ENCODE measurements around the gene SEMA6D.
"Not testable (repeated sequence)": the region's sequence is repeated elsewhere in the genome, so short reads cannot be mapped to it uniquely, and the experiment has no call there.

SEMA6D gene

GRCh38 chr15:47718497-47719437 is 1.5 kb downstream of the SEMA6D start:
- no peak for DNase-seq (ENCODE audit: low read depth)

DNA sequence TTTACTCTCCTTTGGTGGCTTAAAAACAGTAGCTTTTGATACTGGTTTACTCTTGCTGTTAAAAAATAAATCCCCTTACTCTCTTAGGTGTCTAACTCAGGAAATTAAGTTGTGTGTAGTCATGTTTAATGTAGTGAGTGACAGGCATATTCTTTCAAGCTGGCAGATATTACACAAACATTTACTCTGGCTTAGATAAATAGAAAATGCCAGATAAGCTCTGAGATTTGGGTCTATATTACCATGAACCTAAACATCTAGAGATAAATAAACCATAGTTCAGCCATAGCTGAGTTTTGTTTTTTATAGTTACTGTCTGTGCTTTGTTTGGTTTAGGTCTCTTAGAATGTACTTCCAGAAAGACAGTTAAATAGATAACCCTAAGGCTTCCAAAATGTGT is 2.4 kb downstream of the SEMA6D start:
- DNase-seq (ENCODE audit: low read depth): no peak

DNA sequence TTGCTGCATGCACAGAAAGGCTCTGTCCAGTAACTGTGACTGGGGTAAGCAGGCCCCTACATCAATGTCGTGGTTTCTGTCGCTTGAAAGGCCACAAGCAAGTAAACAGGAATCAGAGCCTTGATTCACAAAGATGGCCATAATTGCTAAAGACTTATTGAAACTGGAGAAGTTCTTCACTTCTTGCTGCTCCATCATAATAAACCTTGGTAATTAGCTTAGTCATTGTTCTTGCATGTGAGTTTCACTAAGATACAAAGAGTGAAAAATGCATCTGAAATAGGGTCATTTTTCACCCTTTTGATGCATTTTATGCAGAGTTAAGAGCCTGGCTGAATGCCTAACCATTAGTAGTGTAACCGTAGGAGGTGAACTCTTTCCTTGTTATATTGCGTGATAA is 3.2 kb downstream of the SEMA6D start:
- DNase-seq (ENCODE audit: low read depth): no peak

DNA sequence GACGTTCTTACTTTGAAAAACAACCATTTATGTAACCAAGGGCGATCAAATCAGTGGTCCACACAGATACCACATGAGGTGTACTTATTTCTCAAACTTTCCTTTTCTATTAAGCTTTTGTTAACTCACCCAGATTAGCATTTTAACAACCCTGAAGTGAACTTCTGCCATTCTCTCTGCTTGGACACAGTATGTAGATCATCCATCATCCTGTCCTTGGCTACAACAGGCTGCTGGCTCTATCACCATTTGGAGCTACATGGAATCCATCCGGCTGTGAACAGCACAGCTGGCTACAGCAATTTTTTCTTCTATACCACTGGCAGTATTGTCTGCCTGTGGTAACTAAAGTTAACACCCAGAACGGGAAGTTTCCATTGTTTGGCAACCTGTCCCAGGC is 4.4 kb downstream of the SEMA6D start:
- no peak for DNase-seq (ENCODE audit: low read depth)

- DNase-seq (ENCODE audit: low read depth): no peak
These were observed 7.0 kb downstream of the SEMA6D start for GRCh38 chr15:47724346-47724745.

GRCh38 chr15:47725051-47725450 is 7.7 kb downstream of the SEMA6D start:
- DNase-seq (ENCODE audit: low read depth): no peak

- DNase-seq (ENCODE audit: low read depth): no peak
These were observed 8.6 kb downstream of the SEMA6D start for GRCh38 chr15:47725906-47726305.

- no peak for DNase-seq (ENCODE audit: low read depth)
These were observed 9.1 kb downstream of the SEMA6D start for GRCh38 chr15:47726399-47726823.

DNA sequence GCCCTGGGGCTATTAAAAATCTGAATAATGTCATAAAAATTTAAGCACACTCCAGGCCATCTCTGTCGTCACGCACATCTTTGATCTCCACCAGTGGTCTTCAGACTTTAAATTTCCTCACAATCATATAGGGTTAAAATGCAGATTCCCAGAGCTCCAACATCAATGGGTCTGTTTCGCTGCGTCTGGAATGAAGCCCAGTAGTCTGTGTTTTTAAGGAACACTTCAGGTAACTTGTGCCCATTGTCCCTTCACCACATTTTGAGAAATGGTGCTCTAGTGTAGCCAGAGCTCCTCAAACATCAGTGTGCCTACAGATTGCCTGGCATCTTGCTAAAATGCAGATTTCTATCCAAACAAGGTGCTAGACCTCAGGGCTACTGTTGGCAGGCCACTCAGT is 9.8 kb downstream of the SEMA6D start:
- DNase-seq (ENCODE audit: low read depth): no peak

DNA sequence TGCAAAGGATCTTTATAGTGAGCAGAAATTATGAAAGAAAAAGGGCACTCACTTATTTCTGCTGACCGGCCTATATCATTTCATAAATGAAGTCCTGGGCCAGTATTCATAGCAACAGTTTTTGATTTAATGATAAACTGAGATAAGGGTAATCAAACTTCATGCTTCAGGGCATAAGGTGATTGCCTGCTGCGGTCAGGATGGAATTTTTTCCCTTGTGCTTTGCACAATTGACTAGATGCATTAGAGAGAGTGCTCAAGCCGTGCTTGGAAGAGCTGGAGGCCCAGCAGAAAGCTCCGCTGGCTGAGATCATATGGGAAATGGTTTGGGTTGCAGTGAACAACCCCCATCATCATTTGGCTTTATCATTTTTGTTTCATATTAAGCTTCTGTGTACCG is 10.4 kb downstream of the SEMA6D start:
- no peak for DNase-seq (ENCODE audit: low read depth)

GRCh38 chr15:47728426-47728825 is 11.1 kb downstream of the SEMA6D start:
- no peak for DNase-seq (ENCODE audit: low read depth)

DNA sequence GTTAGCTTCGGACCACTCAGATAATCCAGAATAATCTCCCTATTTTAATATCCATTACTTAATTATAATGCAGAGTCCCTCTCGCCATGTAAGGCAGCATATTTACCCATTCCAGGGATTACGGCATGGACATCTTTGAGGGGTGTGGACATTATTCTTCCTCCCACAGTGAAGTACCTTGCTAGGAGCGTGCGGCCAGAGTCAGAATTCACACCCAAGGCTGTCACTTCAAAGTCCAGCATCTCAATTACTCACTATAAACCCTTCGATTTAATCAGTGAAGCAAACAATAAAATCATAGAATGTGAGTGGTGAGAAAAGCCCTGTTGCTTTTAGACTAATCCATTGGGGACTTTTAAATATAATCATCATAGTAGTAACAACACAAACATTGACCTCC is 11.6 kb downstream of the SEMA6D start:
- DNase-seq (ENCODE audit: low read depth): no peak

- DNase-seq (ENCODE audit: low read depth): no peak
These were observed 13.9 kb downstream of the SEMA6D start for GRCh38 chr15:47731230-47731629.

DNA sequence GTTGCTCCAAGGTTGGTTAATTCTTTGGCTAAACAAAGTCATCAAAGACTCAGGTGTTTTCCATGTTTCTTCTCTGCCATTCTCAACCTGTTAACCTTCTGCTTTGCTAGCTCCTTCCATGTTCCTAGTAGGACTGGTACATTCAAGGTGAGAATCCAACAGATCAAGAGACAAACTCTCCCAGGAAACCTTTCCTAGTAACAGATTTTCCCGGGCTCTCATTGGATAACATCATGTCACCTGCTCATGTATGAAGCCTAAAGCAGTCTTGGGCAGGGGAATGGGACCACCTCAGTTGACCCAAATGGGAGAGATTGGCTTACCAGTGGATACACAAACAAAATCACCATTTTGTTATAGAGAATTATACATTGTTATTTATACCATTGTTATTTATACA is 14.9 kb downstream of the SEMA6D start:
- DNase-seq (ENCODE audit: low read depth): no peak

DNA sequence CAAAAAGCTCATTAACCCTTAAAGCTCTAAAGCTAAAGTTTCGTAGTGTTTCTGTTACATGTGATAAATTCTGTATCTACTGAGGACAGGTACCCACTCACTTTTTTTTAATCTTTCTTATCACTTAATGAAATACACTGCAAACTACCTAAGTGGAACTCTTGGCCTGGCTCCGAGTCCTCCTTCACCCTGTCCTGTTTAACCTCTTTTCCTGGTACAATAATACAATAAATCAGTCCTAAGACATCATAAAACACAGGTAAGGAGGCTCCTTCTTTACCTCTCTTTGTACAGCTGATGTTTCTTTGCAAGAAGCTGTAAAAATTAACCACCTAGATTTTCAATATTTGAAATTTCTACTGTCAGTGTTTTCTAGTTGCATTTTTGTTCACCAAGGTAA is 15.8 kb downstream of the SEMA6D start:
- no peak for DNase-seq (ENCODE audit: low read depth)

DNA sequence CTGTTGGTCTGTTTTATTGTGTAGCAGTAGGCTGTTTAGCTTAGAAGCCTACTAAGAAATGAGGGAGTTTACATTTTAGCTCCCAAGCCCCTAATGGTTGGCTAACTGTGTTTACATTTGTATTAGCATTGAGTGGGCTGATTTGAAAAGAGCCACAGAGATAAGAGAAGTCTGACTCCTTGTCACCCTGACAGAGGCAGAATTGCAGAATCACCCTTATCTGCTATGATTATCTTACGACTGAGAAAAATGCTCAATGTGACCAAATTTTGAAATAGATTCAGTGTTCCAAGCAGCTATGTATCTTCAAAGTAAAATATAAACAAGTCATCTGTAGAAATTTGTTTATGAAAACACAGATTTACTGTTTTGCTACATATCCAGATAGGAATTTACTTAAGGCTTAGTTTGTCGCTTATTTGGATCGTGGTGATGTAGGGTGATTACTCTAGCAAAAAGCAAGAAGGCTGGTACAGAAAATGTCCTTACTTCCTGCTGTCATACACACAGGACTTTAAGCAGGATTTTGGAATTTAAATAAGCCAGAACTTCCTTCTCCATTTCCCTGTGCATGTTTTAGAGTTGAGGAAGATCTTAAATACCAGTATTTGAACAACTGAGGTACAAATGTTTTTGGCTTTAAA is 19.0 kb downstream of the SEMA6D start:
- DNase-seq (ENCODE audit: low read depth): no peak

DNA sequence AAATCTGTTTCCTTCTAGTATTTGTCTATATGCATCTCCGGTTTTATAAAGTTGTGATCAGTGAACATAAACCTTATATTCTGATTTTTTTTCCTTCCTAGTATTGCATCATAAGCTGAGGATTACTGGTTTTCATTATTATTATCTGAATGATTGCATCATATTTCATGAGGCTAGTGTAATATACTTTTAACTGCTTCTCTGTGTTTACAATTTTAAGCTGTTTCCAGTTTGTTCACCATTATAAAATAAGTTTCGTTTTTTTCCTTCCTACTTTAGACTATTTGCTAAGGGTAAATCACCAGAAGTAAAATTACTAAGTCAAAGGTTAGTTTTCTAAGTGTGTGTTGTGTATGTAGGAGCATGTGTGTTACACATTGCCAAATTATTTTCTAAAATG is 20.2 kb downstream of the SEMA6D start:
- no peak for DNase-seq (ENCODE audit: low read depth)

- not testable (repeated sequence) for DNase-seq (ENCODE audit: low read depth)
These were observed 21.0 kb downstream of the SEMA6D start for GRCh38 chr15:47738144-47738825.

DNA sequence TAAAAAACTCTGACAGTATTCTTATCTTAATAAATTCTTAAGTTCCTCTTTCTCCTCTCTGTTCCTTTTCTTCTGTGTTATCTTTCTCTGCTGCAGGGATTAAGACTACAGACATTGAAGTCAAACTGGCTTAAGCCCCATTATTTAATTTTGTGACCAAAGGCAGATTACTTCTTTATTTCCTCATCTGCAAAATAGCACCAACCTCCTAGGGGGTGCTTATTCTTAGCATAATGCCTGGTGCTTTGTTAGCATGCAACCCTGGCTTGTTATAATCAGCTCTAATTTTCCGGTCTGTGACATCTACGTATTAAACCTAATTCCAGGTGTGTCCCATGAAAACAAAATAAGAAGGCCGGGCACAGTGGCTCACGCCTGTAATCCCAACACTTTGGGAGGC is 23.8 kb downstream of the SEMA6D start:
- no peak for DNase-seq (ENCODE audit: low read depth)

GRCh38 chr15:47741907-47742306 is 24.6 kb downstream of the SEMA6D start:
- DNase-seq (ENCODE audit: low read depth): no peak

- DNase-seq (ENCODE audit: low read depth): no peak
These were observed 25.0 kb downstream of the SEMA6D start for GRCh38 chr15:47742334-47742733.

- no peak for DNase-seq (ENCODE audit: low read depth)
These were observed 25.4 kb downstream of the SEMA6D start for GRCh38 chr15:47742742-47743141.

GRCh38 chr15:47743385-47743784 is 26.1 kb downstream of the SEMA6D start:
- no peak for DNase-seq (ENCODE audit: low read depth)
